Spinal cord (tissue), 10 donors: ENCODE results near the gene GARIN5A. TPM values are rescaled to one million over a fixed set of nuclear protein-coding genes. Genes with fewer than 3 reads are reported as not detected.

ENCODE experiments used
- DNase-seq, 6 donors: peaks; one replicate each; pipeline versions ENCODE4 v3.0.0 to v3.0.0-alpha.2; 2013 to 2015; ENCODE audit warnings: low spot score in 6 of 6, low read depth in 4 of 6
- H3K27ac ChIP-seq: one replicate; pipeline ENCODE4 v1.5.1; 2013; ENCODE audit warnings: low read depth, low read length, control low read depth
- H3K27me3 ChIP-seq: one replicate; pipeline ENCODE4 v1.6.1; 2013; ENCODE audit warnings: low read length; ENCODE audit not compliant: control insufficient read depth, insufficient read depth
- H3K36me3 ChIP-seq: one replicate; pipeline ENCODE4 v1.6.1; 2013; ENCODE audit warnings: low read length; ENCODE audit not compliant: control insufficient read depth, insufficient read depth
- H3K4me1 ChIP-seq: one replicate; pipeline ENCODE4 v1.6.1; 2013; ENCODE audit warnings: low read length; ENCODE audit not compliant: control insufficient read depth, insufficient read depth
- H3K4me3 ChIP-seq: one replicate; pipeline ENCODE4 v1.5.1; 2013; ENCODE audit warnings: low read depth, low read length, control low read depth
- H3K9me3 ChIP-seq: one replicate; pipeline ENCODE4 v1.6.1; 2013; ENCODE audit warnings: low read length; ENCODE audit not compliant: control insufficient read depth, insufficient read depth
- WGBS: methylation state at CpG from one replicate; pipeline ENCODE4 v1.1.5; 2013; ENCODE audit warnings: missing lambda C conversion rate; ENCODE audit not compliant: insufficient coverage; 5-methylcytosine and 5-hydroxymethylcytosine counted together
- polyA plus RNA-seq, 2 donors: library from polyadenylated mRNA; unstranded; fragments of 120-200 nt; gene quantifications; one replicate each; pipeline ENCODE4 v1.2.1, GENCODE V29; 2013; ENCODE audit not compliant: insufficient read length in 2 of 2
- total RNA-seq, 2 donors: library from RNA; depleted of rRNA in 1 of 2; stranded (reverse); fragments of 120-200 nt in 1 of 2; fragments of >200 nt in 1 of 2; gene quantifications; one replicate each; pipeline versions ENCODE4 v1.2.3 to v1.2.4, GENCODE V29; 2013 to 2014
- donor health status: healthy.

The GARIN5A gene
- total and polyA plus RNA-seq, 4 donors, result 4.2 to 14.1 (median 8.7) TPM

DNA sequence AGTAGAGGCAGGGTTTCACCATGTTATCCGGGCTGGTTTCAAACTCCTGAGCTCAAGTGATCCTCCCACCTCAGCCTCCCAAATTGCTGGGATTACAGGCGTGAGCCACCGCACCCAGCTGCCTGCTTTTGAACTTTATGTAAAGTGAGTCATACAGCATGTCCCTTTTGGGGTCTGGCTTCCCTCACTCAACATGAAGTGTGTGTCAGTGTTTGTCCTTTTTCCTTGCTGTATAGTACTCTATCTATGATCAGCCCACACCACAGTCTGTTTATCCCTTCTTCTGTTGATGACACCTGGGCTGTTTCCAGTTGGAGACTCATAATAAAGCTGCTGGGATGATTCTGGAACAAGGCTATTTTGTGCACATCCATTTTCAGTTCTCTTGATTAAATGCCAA, 55.8 kb downstream of the GARIN5A start:
- Histone ChIP-seq H3K27ac (no peak overlapping the region), H3K9me3 (no peaks in the 10 kb centered on the region), H3K27me3 (peaks cover 35% of the 10 kb centered on the region), H3K36me3 (peaks cover 19% of the 10 kb centered on the region), H3K4me3 (no peak overlapping the region), H3K4me1 (peaks cover 8% of the 10 kb centered on the region)
- no peak for DNase-seq
- 71% methylated on average over 1 of the region's 3 CpGs for WGBS

- no peak for DNase-seq
- Histone ChIP-seq H3K27me3 (peaks cover 35% of the 10 kb centered on the region), H3K9me3 (no peaks in the 10 kb centered on the region), H3K4me1 (peaks cover 8% of the 10 kb centered on the region), H3K4me3 (no peak overlapping the region), H3K36me3 (peaks cover 25% of the 10 kb centered on the region), H3K27ac (no peak overlapping the region)
- no CpG with 5 or more reads among the region's 3 CpGs for WGBS
These were observed 56.5 kb downstream of the GARIN5A start for GRCh38 chr19:50420127-50420526.

- 15% methylated on average over 4 of the region's 8 CpGs for WGBS
- peaks cover 35% of the 10 kb centered on the region for H3K27me3 ChIP-seq
- peaks cover 13% of the 10 kb centered on the region for H3K4me1 ChIP-seq
These were observed 57.0 kb downstream of the GARIN5A start for GRCh38 chr19:50419580-50420035.

DNA sequence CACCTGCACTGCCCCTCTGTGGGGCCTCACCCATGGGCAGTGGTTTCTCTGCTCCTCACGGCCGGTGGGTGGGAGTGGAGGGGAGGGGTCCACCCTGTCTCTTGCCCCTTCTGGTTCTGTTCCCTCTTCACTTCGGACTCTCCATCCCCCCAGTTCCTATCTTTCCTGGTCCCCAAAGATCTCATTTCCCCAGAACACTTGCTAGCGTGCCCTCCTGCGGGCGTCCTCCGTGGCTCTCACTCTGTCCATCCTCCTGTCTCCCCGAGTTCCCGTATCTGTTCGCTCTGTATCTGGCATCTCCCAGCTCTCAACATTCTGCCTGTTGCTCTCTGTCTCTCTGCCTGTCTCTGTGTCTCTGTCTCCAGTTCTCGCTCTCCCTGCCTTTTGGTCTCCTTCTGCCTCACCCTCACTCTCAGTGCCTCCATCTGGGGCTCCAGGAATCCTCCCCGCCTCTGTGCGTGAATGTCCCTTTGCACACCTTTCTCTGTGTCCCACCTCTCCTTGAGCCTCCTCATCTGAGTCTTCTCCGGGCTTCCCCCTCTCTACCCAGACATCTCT, 57.5 kb downstream of the GARIN5A start:
- H3K27me3 ChIP-seq, result peaks cover 35% of the 10 kb centered on the region
- H3K9me3 ChIP-seq, result no peaks in the 10 kb centered on the region
- 12% methylated on average over 12 of the region's 14 CpGs for WGBS
- peaks cover 16% of the 10 kb centered on the region for H3K4me1 ChIP-seq
- DNase-seq, result no peak
- H3K27ac ChIP-seq, result no peak overlapping the region
- no peak overlapping the region for H3K4me3 ChIP-seq
- H3K36me3 ChIP-seq, result peaks cover 32% of the 10 kb centered on the region

More at GRCh38 chr19:50419580-50420035, 57.0 kb downstream of the GARIN5A start:
- Histone ChIP-seq H3K9me3 (no peaks in the 10 kb centered on the region), H3K4me3 (no peak overlapping the region), H3K27ac (no peak overlapping the region), H3K36me3 (peaks cover 29% of the 10 kb centered on the region)
- no peak for DNase-seq

GRCh38 chr19:50418176-50419021, 58.2 kb downstream of the GARIN5A start, which contains the start of gene SPIB:
Gene SPIB, plus strand, starts transcription at chr19:50418938. Its CDS starts 25 bp downstream, at chr19:50418963.
- H3K36me3 ChIP-seq, result peaks cover 39% of the 10 kb centered on the region
- H3K4me1 ChIP-seq, result peaks cover 16% of the 10 kb centered on the region
- no peaks in the 10 kb centered on the region for H3K9me3 ChIP-seq
- no peak within 1 kb of the TSS for H3K4me3 ChIP-seq
- 21% methylated on average over 28 of the region's 34 CpGs for WGBS
- H3K27me3 ChIP-seq, result peaks cover 35% of the 10 kb centered on the region
- no peak within 1 kb of the TSS for H3K27ac ChIP-seq
- DNase-seq, result no peak

DNA sequence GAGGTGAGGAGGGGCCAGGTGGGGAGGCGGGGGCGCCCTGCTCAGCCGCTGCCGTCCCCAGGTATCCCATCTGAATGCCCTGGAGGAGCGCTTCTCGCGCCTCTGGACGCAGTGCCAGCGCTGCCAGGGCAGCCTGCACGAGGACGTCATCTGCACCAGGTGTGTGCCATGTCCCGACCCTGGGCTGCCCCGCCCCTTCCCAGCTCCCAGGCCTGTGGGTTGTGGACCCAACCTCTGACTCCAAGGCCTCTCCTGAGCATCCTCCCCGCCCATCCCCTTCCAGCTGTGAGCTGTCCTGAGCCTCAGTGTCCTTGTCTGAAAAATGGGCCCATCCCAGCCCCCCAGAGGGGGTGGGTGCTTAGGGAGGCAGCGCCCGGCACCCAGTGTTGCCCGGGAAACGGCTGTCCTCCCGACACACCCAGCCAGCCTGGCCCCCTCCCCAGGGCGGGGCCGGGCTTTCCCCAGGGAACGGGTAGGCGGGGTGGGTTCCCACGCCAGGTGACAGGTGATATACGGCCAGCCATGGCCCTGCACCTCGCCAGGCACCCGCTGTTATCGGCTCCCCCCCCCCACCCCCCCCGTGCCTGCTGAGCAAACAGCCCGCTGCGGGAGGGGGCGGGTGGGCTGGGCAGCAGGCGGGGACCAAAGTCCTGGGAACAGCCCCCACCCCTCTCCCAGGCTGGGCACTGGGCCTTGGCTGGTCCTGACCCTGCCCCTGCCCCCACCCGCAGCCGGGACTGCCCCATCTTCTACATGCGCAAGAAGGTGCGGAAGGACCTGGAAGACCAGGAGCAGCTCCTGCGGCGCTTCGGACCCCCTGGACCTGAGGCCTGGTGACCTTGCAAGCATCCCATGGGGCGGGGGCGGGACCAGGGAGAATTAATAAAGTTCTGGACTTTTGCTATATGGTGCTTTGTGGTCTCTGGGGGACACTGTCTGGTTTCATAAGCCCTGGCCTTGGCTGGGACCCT, 59.3 kb downstream of the GARIN5A start:
- Histone ChIP-seq H3K4me1 (peaks cover 16% of the 10 kb centered on the region), H3K27me3 (peaks cover 35% of the 10 kb centered on the region), H3K4me3 (no peak overlapping the region), H3K27ac (no peak overlapping the region), H3K9me3 (no peaks in the 10 kb centered on the region), H3K36me3 (peaks cover 42% of the 10 kb centered on the region)
- 73% methylated on average over 30 of the region's 42 CpGs for WGBS
- no peak for DNase-seq

Other genes starting within 250 kb of the GARIN5A start
- gene KCNC3, start 147.5 kb downstream of the GARIN5A start, total RNA-seq, result 1 to 10 TPM; 4.5 to 4.7 TPM
- gene KCNC3, start 147.5 kb downstream of the GARIN5A start, polyA plus RNA-seq, result 10 to 100 TPM; 36.5 to 48.3 TPM
- gene NAPSA, start 111.2 kb downstream of the GARIN5A start, total RNA-seq, result 1 to 10 TPM in 1 of 2 donors, under 1 TPM in 1; 0.79 to 1.4 TPM
- gene NAPSA, start 111.2 kb downstream of the GARIN5A start, polyA plus RNA-seq, result 1 to 10 TPM; 1.6 to 3.3 TPM
- 10 to 100 TPM; 24.4 to 45.2 TPM for gene NR1H2, start 100.4 kb downstream of the GARIN5A start, total RNA-seq
- gene NR1H2, start 100.4 kb downstream of the GARIN5A start, polyA plus RNA-seq, result 10 to 100 TPM; 35.2 to 38.2 TPM
- 10 to 100 TPM; 13.1 to 29.1 TPM for gene POLD1, start 92.5 kb downstream of the GARIN5A start, total RNA-seq
- 10 to 100 TPM; 23.3 to 26.7 TPM for gene POLD1, start 92.5 kb downstream of the GARIN5A start, polyA plus RNA-seq
- under 1 TPM; 0.06 to 0.40 TPM for gene SPIB, start 57.9 kb downstream of the GARIN5A start, total RNA-seq
- under 1 TPM; 0.35 to 0.47 TPM for gene SPIB, start 57.9 kb downstream of the GARIN5A start, polyA plus RNA-seq
- 1 to 10 TPM in 1 of 2 donors, under 1 TPM in 1; 0.89 to 3.5 TPM for gene MYBPC2, start 44.0 kb downstream of the GARIN5A start, total RNA-seq
- 1 to 10 TPM in 1 of 2 donors, under 1 TPM in 1; 0.62 to 2.0 TPM for gene MYBPC2, start 44.0 kb downstream of the GARIN5A start, polyA plus RNA-seq
- 100 to 1,000 TPM in 1 of 2 donors, 10 to 100 TPM in 1; 78.4 to 184 TPM for gene EMC10, start 341 bp downstream of the GARIN5A start, total RNA-seq
- 100 to 1,000 TPM; 256 to 267 TPM for gene EMC10, start 341 bp downstream of the GARIN5A start, polyA plus RNA-seq
- gene JOSD2, start 34.3 kb upstream of the GARIN5A start, total RNA-seq, result 10 to 100 TPM in 1 of 2 donors, 1 to 10 TPM in 1; 9.3 to 19.8 TPM
- 10 to 100 TPM; 27.7 to 29.8 TPM for gene JOSD2, start 34.3 kb upstream of the GARIN5A start, polyA plus RNA-seq
- 1 to 10 TPM; 1.5 to 1.6 TPM for gene ASPDH, start 37.1 kb upstream of the GARIN5A start, total RNA-seq
- 1 to 10 TPM; 6.7 to 7.7 TPM for gene ASPDH, start 37.1 kb upstream of the GARIN5A start, polyA plus RNA-seq
- gene LRRC4B, start 91.6 kb upstream of the GARIN5A start, total RNA-seq, result 10 to 100 TPM; 30.4 to 55.2 TPM
- gene LRRC4B, start 91.6 kb upstream of the GARIN5A start, polyA plus RNA-seq, result 100 to 1,000 TPM; 208 to 209 TPM
- 10 to 100 TPM; 10.0 to 21.8 TPM for gene SYT3, start 163.0 kb upstream of the GARIN5A start, total RNA-seq
- 10 to 100 TPM; 76.9 to 84.1 TPM for gene SYT3, start 163.0 kb upstream of the GARIN5A start, polyA plus RNA-seq
- gene C19orf81, start 172.6 kb upstream of the GARIN5A start, total RNA-seq, result 1 to 10 TPM; 1.4 to 7.1 TPM
- 1 to 10 TPM; 6.1 to 6.2 TPM for gene C19orf81, start 172.6 kb upstream of the GARIN5A start, polyA plus RNA-seq
- 10 to 100 TPM in 1 of 2 donors, 1 to 10 TPM in 1; 8.4 to 17.6 TPM for gene SHANK1, start 243.0 kb upstream of the GARIN5A start, total RNA-seq
- 100 to 1,000 TPM; 106 to 116 TPM for gene SHANK1, start 243.0 kb upstream of the GARIN5A start, polyA plus RNA-seq
- gene CLEC11A, start 246.5 kb upstream of the GARIN5A start, total RNA-seq, result 10 to 100 TPM; 17.0 to 44.7 TPM
- gene CLEC11A, start 246.5 kb upstream of the GARIN5A start, polyA plus RNA-seq, result 10 to 100 TPM; 29.4 to 37.4 TPM